Astrocyte (in vitro differentiated cells and primary cell): ENCODE results near the gene CD151. TPM values are rescaled to one million over a fixed set of nuclear protein-coding genes. Genes with fewer than 3 reads are reported as not detected.
A peak's percentile ranks its signal among the peaks of the same experiment; 100 is the strongest.

ENCODE experiments used
- DNase-seq: peaks from one replicate; pipeline ENCODE4 v3.0.0-alpha.2; 2010; ENCODE audit warnings: low read depth
- FAIRE-seq: peaks from 2 replicates; lab custom pipeline; 2011; peaks lifted over from hg19 to GRCh38; lab: Jason Lieb, UNC
- H2AFZ ChIP-seq: 2 replicates; pipeline ENCODE4 v1.6.0; 2012; ENCODE audit warnings: low read depth, low read length, inconsistent platforms
- H3K27ac ChIP-seq: 2 replicates; pipeline ENCODE4 v1.5.1; 2011; ENCODE audit warnings: low read depth, low read length, inconsistent platforms
- H3K27me3 ChIP-seq: 2 replicates; pipeline ENCODE4 v1.6.0; 2011; ENCODE audit warnings: low read length, inconsistent platforms; ENCODE audit not compliant: insufficient read depth
- H3K36me3 ChIP-seq: 2 replicates; pipeline ENCODE4 v1.5.1; 2011; ENCODE audit warnings: low read length, inconsistent platforms; ENCODE audit not compliant: insufficient read depth
- H3K4me1 ChIP-seq: 2 replicates; pipeline ENCODE4 v1.5.1; 2011; ENCODE audit warnings: low read length, inconsistent platforms; ENCODE audit not compliant: insufficient read depth
- H3K4me2 ChIP-seq: 2 replicates; pipeline ENCODE4 v1.6.0; 2012; ENCODE audit warnings: low read length, inconsistent platforms
- H3K4me3 ChIP-seq: 2 replicates; pipeline ENCODE4 v1.5.1; 2011; ENCODE audit warnings: low read depth, mild to moderate bottlenecking, low read length, inconsistent platforms; ENCODE audit not compliant: insufficient read depth
- H3K79me2 ChIP-seq: 2 replicates; pipeline ENCODE4 v1.6.0; 2012; ENCODE audit warnings: mild to moderate bottlenecking, low read length, inconsistent platforms; ENCODE audit not compliant: insufficient read depth
- H3K9ac ChIP-seq: 2 replicates; pipeline ENCODE4 v1.6.0; 2012; ENCODE audit warnings: mild to moderate bottlenecking, low read length, inconsistent platforms
- H3K9me3 ChIP-seq: 2 replicates; pipeline ENCODE4 v1.5.1; 2012; ENCODE audit warnings: low read depth, mild to moderate bottlenecking, low read length, inconsistent platforms; ENCODE audit not compliant: insufficient read depth
- H4K20me1 ChIP-seq: 2 replicates; pipeline ENCODE4 v1.6.0; 2012; ENCODE audit warnings: low read length, inconsistent platforms; ENCODE audit not compliant: insufficient read depth
- H3K27ac Mint-ChIP-seq: one replicate; pipeline ENCODE4 v1.8.0; 2021; ENCODE audit warnings: mild to moderate bottlenecking, mixed read lengths; ENCODE audit not compliant: unreplicated experiment
- H3K27me3 Mint-ChIP-seq: one replicate; pipeline ENCODE4 v1.8.0; 2021; ENCODE audit warnings: low read depth, mixed read lengths; ENCODE audit not compliant: unreplicated experiment
- H3K36me3 Mint-ChIP-seq: one replicate; pipeline ENCODE4 v1.8.0; 2021; ENCODE audit warnings: low read depth, mixed read lengths; ENCODE audit not compliant: unreplicated experiment
- H3K4me1 Mint-ChIP-seq: one replicate; pipeline ENCODE4 v1.8.0; 2021; ENCODE audit warnings: low read depth, mixed read lengths; ENCODE audit not compliant: unreplicated experiment
- H3K4me3 Mint-ChIP-seq: one replicate; pipeline ENCODE4 v1.8.0; 2021; ENCODE audit warnings: mild to moderate bottlenecking, moderate library complexity, mixed read lengths; ENCODE audit not compliant: unreplicated experiment
- H3K9me3 Mint-ChIP-seq: one replicate; pipeline ENCODE4 v1.8.0; 2021; ENCODE audit warnings: mild to moderate bottlenecking, mixed read lengths; ENCODE audit not compliant: unreplicated experiment
- EZH2 ChIP-seq: IDR thresholded peaks from 2 replicates; pipeline ENCODE4 v1.6.1; 2012; ENCODE audit warnings: mild to moderate bottlenecking, low read length, inconsistent platforms; ENCODE audit not compliant: insufficient read depth
- total RNA-seq: library from RNA; stranded (reverse); gene quantifications from 2 replicates; pipeline ENCODE4 v1.2.1, GENCODE V29; 2021
- TF ChIP-seq, protein P1 (sequence below): IDR thresholded peaks from 2 replicates; pipeline ENCODE4 v1.5.1; 2011; ENCODE audit warnings: low read depth, mild to moderate bottlenecking, inconsistent platforms, low read length, moderate library complexity; ENCODE audit not compliant: insufficient read depth

The CD151 gene
- total RNA-seq, 1 donor from 2014 or later: 421 TPM

DNA sequence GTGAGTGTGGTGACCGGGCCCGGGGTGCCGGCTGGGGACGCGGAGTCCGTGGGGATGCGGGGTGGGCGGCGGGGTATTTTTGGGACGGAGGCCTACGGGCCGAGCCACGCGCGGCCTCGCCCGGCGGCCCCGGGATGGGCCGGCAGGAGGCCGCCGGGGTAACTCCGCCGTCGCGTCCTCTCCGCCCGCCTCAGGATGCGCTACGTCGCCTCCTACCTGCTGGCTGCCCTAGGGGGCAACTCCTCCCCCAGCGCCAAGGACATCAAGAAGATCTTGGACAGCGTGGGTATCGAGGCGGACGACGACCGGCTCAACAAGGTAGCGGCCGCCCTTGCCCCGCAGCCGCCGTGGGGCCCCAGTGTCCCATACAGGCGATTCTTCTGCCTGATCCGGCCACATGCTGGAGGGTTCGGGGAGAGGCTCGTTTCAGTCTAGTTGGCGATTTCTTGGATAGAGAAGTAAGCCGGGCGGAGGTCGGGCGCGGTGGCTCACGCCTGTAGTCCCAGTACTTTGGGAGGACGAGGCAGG lies 22.6 kb upstream of the CD151 start:
- peak overlapping the region; percentile 91 for H3K27ac Mint-ChIP-seq
- Histone ChIP-seq H3K79me2 (peaks cover 57% of the 10 kb centered on the region), H3K9ac (peak overlapping the region; percentile 94), H3K27ac (peak overlapping the region; percentile 99), H3K4me2 (peak overlapping the region; percentile 92), H2AFZ (no peak overlapping the region), H3K27me3 (no peaks in the 10 kb centered on the region), H3K4me3 (peak overlapping the region; percentile 87), H3K4me1 (peaks cover 22% of the 10 kb centered on the region), H4K20me1 (peaks cover 39% of the 10 kb centered on the region), H3K9me3 (no peaks in the 10 kb centered on the region), H3K36me3 (peaks cover 23% of the 10 kb centered on the region)
- H3K9me3 Mint-ChIP-seq: no peaks in the 10 kb centered on the region
- no peak for DNase-seq
- H3K4me3 Mint-ChIP-seq: peak overlapping the region; percentile 96
- TF ChIP-seq EZH2: no peak
- TF ChIP-seq, protein P1, sequence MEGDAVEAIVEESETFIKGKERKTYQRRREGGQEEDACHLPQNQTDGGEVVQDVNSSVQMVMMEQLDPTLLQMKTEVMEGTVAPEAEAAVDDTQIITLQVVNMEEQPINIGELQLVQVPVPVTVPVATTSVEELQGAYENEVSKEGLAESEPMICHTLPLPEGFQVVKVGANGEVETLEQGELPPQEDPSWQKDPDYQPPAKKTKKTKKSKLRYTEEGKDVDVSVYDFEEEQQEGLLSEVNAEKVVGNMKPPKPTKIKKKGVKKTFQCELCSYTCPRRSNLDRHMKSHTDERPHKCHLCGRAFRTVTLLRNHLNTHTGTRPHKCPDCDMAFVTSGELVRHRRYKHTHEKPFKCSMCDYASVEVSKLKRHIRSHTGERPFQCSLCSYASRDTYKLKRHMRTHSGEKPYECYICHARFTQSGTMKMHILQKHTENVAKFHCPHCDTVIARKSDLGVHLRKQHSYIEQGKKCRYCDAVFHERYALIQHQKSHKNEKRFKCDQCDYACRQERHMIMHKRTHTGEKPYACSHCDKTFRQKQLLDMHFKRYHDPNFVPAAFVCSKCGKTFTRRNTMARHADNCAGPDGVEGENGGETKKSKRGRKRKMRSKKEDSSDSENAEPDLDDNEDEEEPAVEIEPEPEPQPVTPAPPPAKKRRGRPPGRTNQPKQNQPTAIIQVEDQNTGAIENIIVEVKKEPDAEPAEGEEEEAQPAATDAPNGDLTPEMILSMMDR: no peak
- FAIRE-seq: no peak
- peaks cover 14% of the 10 kb centered on the region for H3K36me3 Mint-ChIP-seq
- H3K4me1 Mint-ChIP-seq: peaks cover 18% of the 10 kb centered on the region
- no peaks in the 10 kb centered on the region for H3K27me3 Mint-ChIP-seq

DNA sequence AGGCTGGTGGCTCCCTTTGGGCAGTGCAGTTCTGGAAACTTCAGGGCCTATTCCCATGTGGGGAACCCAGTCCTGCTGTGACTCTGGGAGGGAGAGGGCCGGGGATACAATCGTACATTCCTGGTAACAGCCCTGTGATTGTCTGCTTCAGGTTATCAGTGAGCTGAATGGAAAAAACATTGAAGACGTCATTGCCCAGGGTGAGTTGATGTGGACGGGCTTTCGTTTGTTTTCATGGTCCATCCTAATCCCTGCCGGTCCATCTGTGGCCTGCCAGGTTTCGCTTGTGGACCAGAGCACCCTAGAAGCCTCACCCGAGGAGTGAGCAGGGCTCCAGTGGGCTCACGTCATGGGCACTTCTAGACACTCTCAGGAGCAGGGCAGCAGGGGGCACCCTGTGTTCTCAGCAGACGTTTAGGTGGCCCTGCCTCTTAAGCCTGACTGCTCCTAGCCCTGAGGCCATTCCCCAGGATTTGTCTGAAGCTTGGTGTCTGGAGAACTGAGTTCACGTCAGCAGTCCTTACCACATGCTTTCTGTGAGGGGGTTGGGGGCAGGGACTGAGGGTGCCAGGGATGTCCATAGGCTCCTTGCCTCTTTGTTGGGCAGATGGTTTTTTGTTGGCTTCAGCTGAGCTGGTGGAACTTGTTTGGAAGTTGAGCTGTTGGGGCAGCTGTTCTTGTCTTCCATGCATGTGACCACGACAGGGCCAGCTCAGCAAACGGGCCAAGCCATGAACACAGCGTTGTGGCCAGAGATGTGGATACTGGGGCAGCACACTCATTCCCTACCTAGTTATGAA lies 21.1 kb upstream of the CD151 start:
- H2AFZ ChIP-seq: no peak overlapping the region
- H3K36me3 ChIP-seq: peaks cover 23% of the 10 kb centered on the region
- peaks cover 57% of the 10 kb centered on the region for H3K79me2 ChIP-seq
- Mint-ChIP-seq H3K4me3 (peak overlapping the region; percentile 96), H3K4me1 (peaks cover 18% of the 10 kb centered on the region), H3K27me3 (no peaks in the 10 kb centered on the region), H3K27ac (peak overlapping the region; percentile 87), H3K36me3 (peaks cover 15% of the 10 kb centered on the region), H3K9me3 (no peaks in the 10 kb centered on the region)
- no peak for DNase-seq
- no peak for FAIRE-seq
- TF ChIP-seq, protein P1: no peak
- TF ChIP-seq EZH2: no peak
- H3K9me3 ChIP-seq: no peaks in the 10 kb centered on the region
- H3K9ac ChIP-seq: peak overlapping the region; percentile 94
- H3K27ac ChIP-seq: no peak overlapping the region
- peaks cover 39% of the 10 kb centered on the region for H4K20me1 ChIP-seq
- no peaks in the 10 kb centered on the region for H3K27me3 ChIP-seq
- H3K4me3 ChIP-seq: peak overlapping the region; percentile 87
- H3K4me1 ChIP-seq: peaks cover 17% of the 10 kb centered on the region
- peak overlapping the region; percentile 92 for H3K4me2 ChIP-seq

DNA sequence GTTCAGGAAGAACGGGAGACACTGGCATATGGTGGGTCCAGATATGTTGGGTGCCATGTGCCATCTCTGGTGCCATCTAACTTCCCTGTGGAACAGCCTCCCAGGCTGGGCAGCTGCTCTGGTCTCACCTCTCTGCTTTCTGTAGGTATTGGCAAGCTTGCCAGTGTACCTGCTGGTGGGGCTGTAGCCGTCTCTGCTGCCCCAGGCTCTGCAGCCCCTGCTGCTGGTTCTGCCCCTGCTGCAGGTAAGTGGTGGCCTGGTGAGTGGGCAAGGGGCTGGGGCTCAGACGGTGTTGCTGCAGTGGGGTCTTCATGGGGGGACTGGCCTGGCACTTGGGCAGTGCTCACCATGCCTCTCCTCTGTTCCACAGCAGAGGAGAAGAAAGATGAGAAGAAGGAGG lies 20.4 kb upstream of the CD151 start:
- Histone ChIP-seq H4K20me1 (peaks cover 39% of the 10 kb centered on the region), H3K9me3 (no peaks in the 10 kb centered on the region)

More for the DNA sequence above, 20.4 kb upstream of the CD151 start:
- Histone ChIP-seq H3K9ac (no peak overlapping the region), H3K4me3 (no peak overlapping the region), H3K79me2 (peaks cover 57% of the 10 kb centered on the region), H3K27me3 (no peaks in the 10 kb centered on the region), H3K4me1 (peaks cover 17% of the 10 kb centered on the region), H3K36me3 (peaks cover 23% of the 10 kb centered on the region), H2AFZ (no peak overlapping the region), H3K27ac (no peak overlapping the region), H3K4me2 (no peak overlapping the region)
- H3K27me3 Mint-ChIP-seq: no peaks in the 10 kb centered on the region
- H3K36me3 Mint-ChIP-seq: peaks cover 15% of the 10 kb centered on the region
- H3K27ac Mint-ChIP-seq: no peak overlapping the region
- H3K4me3 Mint-ChIP-seq: peak overlapping the region; percentile 96
- H3K9me3 Mint-ChIP-seq: no peaks in the 10 kb centered on the region
- peaks cover 18% of the 10 kb centered on the region for H3K4me1 Mint-ChIP-seq
- TF ChIP-seq EZH2: no peak
- TF ChIP-seq, protein P1: no peak
- DNase-seq: no peak
- FAIRE-seq: no peak
